MCF 10A (cell line): ENCODE results near the gene UNG. TPM values are rescaled to one million over a fixed set of nuclear protein-coding genes. Genes with fewer than 3 reads are reported as not detected.

Source experiments
- BruUV-seq: library from RNA; stranded (reverse); fragments of 400-500 nt; replicated peaks from 2 replicates; lab custom pipeline; 2021; lab: Mats Ljungman, UMichigan
- CTCF ChIA-PET: fragments of 300-600 bp; sonication (Branson Sonifier 250); formaldehyde crosslinking; extraction: SDS; loops from one replicate; lab custom pipeline; 2021; ENCODE audit warnings: antibody characterized with exemption, inconsistent platforms; lab: Yijun Ruan, JAX
- POLR2A ChIA-PET: fragments of 300-600, 350-650 bp; sonication (Branson Sonifier 250); formaldehyde crosslinking; extraction: SDS; loops from one replicate; lab custom pipeline; 2020; ENCODE audit warnings: antibody characterized with exemption, inconsistent platforms; lab: Yijun Ruan, JAX
- DNase-seq: peaks from one replicate; pipeline ENCODE4 v3.0.0-alpha.2; 2018; ENCODE audit not compliant: unreplicated experiment
- H3K27ac Mint-ChIP-seq: one replicate; pipeline ENCODE4 v1.8.0; 2022; ENCODE audit warnings: mild to moderate bottlenecking, low read depth, mixed read lengths; ENCODE audit not compliant: unreplicated experiment
- H3K27me3 Mint-ChIP-seq: one replicate; pipeline ENCODE4 v1.8.0; 2022; ENCODE audit warnings: mixed read lengths; ENCODE audit not compliant: insufficient read depth, unreplicated experiment
- H3K36me3 Mint-ChIP-seq: one replicate; pipeline ENCODE4 v1.8.0; 2022; ENCODE audit warnings: mild to moderate bottlenecking, moderate library complexity, mixed read lengths; ENCODE audit not compliant: insufficient read depth, unreplicated experiment
- H3K4me1 Mint-ChIP-seq: one replicate; pipeline ENCODE4 v1.8.0; 2022; ENCODE audit warnings: mixed read lengths; ENCODE audit not compliant: insufficient read depth, unreplicated experiment
- H3K4me3 Mint-ChIP-seq: one replicate; pipeline ENCODE4 v1.8.0; 2022; ENCODE audit warnings: mild to moderate bottlenecking, moderate library complexity, mixed read lengths; ENCODE audit not compliant: unreplicated experiment
- H3K9me3 Mint-ChIP-seq: one replicate; pipeline ENCODE4 v1.8.0; 2022; ENCODE audit warnings: mixed read lengths; ENCODE audit not compliant: unreplicated experiment
- intact Hi-C: fragments of 100-400 bp; cut with micrococcal nuclease; formaldehyde crosslinking; loops from 2 replicates; pipeline ENCODE4 v1.14.1; 2022
- total RNA-seq: library from RNA; stranded (reverse); gene quantifications from 2 replicates; pipeline ENCODE4 v1.2.3, GENCODE V29; 2022
- TF ChIP-seq, protein P1 (sequence below): fragments of 200-600 bp; IDR thresholded peaks from one replicate; pipeline ENCODE4 v1.8.0; 2022; ENCODE audit warnings: antibody characterized with exemption, mild to moderate bottlenecking; ENCODE audit not compliant: unreplicated experiment

UNG gene
- total RNA-seq, 1 experiment from 2014 or later, result 13.8 TPM

DNA sequence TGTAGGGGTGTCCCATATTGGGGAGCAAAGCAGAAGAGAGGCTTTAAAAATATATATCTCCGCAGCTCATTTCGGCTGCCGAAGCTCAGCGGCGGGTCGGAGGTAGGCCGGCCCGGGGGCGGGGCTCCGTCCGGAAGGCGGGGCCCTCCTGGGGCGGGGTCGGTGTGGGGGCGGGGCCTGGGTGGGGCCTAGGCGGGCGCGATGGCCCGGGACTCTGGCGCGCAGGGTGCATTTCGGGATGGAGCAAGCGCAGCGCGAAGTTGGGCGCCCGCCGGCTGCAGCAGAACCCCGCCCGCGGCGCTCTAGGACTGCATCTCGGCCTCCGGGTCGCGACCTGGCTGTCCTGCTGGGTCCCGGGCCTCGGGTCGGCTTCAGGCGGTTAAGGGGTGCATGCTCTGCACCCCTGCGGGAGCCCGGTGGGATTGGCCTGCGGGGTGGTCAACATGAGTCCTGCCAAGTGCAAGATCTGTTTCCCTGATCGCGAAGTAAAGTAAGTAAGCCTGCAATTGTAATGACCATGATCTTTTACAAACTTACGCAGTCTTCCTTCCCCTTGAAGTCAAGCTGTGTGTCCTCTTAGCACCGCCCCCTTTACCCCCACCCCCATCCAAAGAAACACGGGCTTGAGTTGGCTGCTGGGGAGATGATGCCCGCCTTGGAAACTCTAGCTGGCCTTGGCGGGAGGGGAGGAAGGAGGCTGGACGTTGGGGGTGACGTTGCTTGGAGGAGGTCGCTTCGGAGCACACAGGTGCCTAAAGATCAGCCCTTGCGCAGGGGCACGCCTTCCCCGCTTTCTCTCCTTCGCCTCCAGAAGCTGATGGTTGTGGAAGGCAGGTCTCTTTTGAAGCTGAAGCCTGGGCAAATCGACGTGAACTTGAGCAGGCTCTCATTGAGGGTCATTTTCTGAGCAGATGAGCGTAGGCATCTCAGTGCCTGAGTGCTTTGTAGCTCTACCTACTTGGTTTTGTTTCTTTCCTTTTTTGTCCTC, 57.3 kb downstream of the UNG start:
- Mint-ChIP-seq H3K4me3 (peak overlapping the region; percentile 74), H3K27me3 (no peaks in the 10 kb centered on the region), H3K9me3 (no peaks in the 10 kb centered on the region), H3K27ac (no peak overlapping the region), H3K36me3 (no peaks in the 10 kb centered on the region), H3K4me1 (no peaks in the 10 kb centered on the region)
- intact Hi-C loops, result no loop called here
- POLR2A ChIA-PET, result interaction anchor here (0.6 to 1.1 kb wide), 3 partner anchors 35 to 43 kb away, joined by 3 to 5 read pairs (median 3); no protein-coding TSS in a partner anchor
- CTCF ChIA-PET, result interaction anchor here (0.6 to 0.8 kb wide), 3 partner anchors 42 to 50 kb away, joined by 3 to 7 read pairs (median 4); no protein-coding TSS in a partner anchor
- peak; percentile 79 for DNase-seq
- TF ChIP-seq, protein P1, sequence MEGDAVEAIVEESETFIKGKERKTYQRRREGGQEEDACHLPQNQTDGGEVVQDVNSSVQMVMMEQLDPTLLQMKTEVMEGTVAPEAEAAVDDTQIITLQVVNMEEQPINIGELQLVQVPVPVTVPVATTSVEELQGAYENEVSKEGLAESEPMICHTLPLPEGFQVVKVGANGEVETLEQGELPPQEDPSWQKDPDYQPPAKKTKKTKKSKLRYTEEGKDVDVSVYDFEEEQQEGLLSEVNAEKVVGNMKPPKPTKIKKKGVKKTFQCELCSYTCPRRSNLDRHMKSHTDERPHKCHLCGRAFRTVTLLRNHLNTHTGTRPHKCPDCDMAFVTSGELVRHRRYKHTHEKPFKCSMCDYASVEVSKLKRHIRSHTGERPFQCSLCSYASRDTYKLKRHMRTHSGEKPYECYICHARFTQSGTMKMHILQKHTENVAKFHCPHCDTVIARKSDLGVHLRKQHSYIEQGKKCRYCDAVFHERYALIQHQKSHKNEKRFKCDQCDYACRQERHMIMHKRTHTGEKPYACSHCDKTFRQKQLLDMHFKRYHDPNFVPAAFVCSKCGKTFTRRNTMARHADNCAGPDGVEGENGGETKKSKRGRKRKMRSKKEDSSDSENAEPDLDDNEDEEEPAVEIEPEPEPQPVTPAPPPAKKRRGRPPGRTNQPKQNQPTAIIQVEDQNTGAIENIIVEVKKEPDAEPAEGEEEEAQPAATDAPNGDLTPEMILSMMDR, result no peak
- BruUV-seq, result no TSS peak

DNA sequence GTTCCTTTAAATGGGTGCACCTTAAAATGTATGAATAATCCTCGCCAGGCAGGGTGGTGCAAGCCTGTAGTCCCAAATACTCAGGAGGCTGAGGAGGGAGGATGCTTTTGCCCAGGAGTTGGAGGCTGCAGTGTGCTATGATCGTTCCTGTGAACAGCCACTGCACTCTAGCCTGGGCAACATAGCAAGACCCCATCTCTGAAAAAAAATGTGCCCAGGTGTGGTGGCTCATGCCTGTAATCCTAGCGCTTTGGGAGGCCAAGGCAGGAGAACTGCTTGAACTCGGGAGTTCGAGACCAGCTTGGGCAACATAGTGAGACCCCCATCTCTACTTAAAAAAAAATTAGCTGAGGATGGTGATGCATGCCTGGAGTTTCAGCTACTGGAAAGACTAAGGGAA, 58.6 kb downstream of the UNG start:
- Mint-ChIP-seq H3K4me1 (no peaks in the 10 kb centered on the region), H3K27ac (no peak overlapping the region), H3K36me3 (no peaks in the 10 kb centered on the region), H3K27me3 (no peaks in the 10 kb centered on the region), H3K4me3 (no peak overlapping the region), H3K9me3 (no peaks in the 10 kb centered on the region)
- CTCF ChIA-PET, result interaction anchor here (0.6 to 0.8 kb wide), 3 partner anchors 11 to 364 kb away, joined by 3 to 7 read pairs (median 3); no protein-coding TSS in a partner anchor
- POLR2A ChIA-PET, result no interaction called here
- intact Hi-C loops, result no loop called here
- BruUV-seq, result no TSS peak
- TF ChIP-seq, protein P1, result no peak
- no peak for DNase-seq

DNA sequence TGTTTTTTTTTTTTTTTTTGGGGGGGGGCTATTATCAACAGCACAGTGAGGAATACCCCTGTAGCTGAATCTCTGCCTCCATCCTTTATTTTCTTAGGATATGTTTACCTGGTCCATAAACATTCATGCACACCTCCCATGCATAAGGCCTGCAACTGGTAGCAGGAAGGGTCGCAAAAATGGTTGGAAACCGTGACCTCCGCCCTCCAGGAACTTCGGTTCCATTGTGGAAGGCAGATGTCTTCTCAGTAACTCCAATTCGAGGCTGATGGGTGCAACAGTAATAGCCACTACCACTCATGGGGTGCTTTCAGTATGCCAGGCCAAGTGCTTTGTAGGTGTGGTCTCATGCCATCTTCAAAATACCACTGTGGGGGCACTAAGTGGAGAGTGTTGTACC, 59.2 kb downstream of the UNG start:
- POLR2A ChIA-PET, result no interaction called here
- no TSS peak for BruUV-seq
- Mint-ChIP-seq H3K27me3 (no peaks in the 10 kb centered on the region), H3K4me3 (no peak overlapping the region), H3K36me3 (no peaks in the 10 kb centered on the region), H3K9me3 (no peaks in the 10 kb centered on the region), H3K27ac (no peak overlapping the region), H3K4me1 (no peaks in the 10 kb centered on the region)
- CTCF ChIA-PET, result interaction anchor here (0.6 to 0.8 kb wide), 3 partner anchors 180 to 364 kb away, joined by 3 to 7 read pairs (median 3); no protein-coding TSS in a partner anchor
- DNase-seq, result no peak
- intact Hi-C loops, result no loop called here
- TF ChIP-seq, protein P1, result no peak

DNA sequence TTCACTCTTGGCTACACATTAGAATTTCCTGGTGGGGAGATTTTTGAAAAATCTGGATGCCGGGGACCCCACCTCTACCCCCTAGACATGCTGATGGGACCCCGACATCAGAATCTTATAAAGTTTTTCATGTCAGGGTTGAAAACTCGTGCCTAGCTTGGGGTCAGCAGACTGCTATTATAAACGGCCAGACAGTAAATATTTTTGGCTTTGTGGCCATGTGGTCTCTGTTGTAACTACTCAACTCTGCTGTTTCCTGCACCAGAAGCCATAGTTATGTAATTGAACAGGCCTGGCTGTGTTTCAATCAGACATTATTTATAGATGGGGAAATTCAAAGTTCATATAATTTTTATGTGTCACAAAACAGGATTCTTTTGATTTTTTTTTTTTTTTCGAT, 60.6 kb downstream of the UNG start:
- Mint-ChIP-seq H3K9me3 (no peaks in the 10 kb centered on the region), H3K4me1 (no peaks in the 10 kb centered on the region), H3K27ac (no peak overlapping the region), H3K4me3 (no peak overlapping the region), H3K27me3 (no peaks in the 10 kb centered on the region), H3K36me3 (no peaks in the 10 kb centered on the region)
- no peak for DNase-seq
- TF ChIP-seq, protein P1, result no peak
- intact Hi-C loops, result no loop called here
- ChIA-PET CTCF (no interaction called here), POLR2A (interaction anchor here (1.2 kb wide), 1 partner anchor 26 kb away, joined by 3 read pairs; no protein-coding TSS in a partner anchor)
- BruUV-seq, result no TSS peak
